ENCODE measurements around the gene MCRIP1. TPM values are rescaled to one million over a fixed set of nuclear protein-coding genes. Genes with fewer than 3 reads are reported as not detected.

MCRIP1 gene
- total and polyA plus RNA-seq, 9 of the 15 experiments (the other 6 are each of a cell fraction or from before 2014, with no cell fraction given) = 0.39 to 35.8 (median 9.7) TPM

- POLR2A ChIA-PET = interaction anchor here (0.6 to 1.4 kb wide), 4 partner anchors 11 to 161 kb away, joined by 3 to 5 read pairs (median 3); no protein-coding TSS in a partner anchor
- Histone ChIP-seq H2AFZ (ENCODE audit: low read depth, low read length) (no peak overlapping the region), H3K27ac (ENCODE audit: extremely low read depth, low read depth, low read length) (no peak overlapping the region), H3K4me3 (no peak overlapping the region), H4K20me1 (replicated peaks; ENCODE audit: control insufficient read depth, insufficient read depth, low read length) (no peaks in the 10 kb centered on the region), H3K4me1 (replicated peaks in 1 of 2; ENCODE audit: control insufficient read depth in 2 of 2, insufficient read depth in 2 of 2, low read length in 2 of 2) (peaks cover 14 to 69% of the 10 kb centered on the region in 2 experiments), H3K36me3 (ENCODE audit: control insufficient read depth, insufficient read depth, low read length) (no peaks in the 10 kb centered on the region), H3K4me2 (ENCODE audit: insufficient read depth, low read length) (no peak overlapping the region), H3K79me2 (ENCODE audit: control insufficient read depth, insufficient read depth, low read length) (peaks cover 17% of the 10 kb centered on the region; the same call in 2 of the 3 replicates), H3K9me1 (ENCODE audit: control insufficient read depth, insufficient read depth, low read length) (no peaks in the 10 kb centered on the region), H3K9me3 (replicated peaks; ENCODE audit: control insufficient read depth, insufficient read depth, low read depth, low read length) (no peaks in the 10 kb centered on the region), H3K9ac (ENCODE audit: insufficient read depth in 1 of 2, low read depth in 2 of 2, low read length in 2 of 2) (peak overlapping the region in 1 of 2 experiments; percentile 86; a peak in 2 of 4 replicates), H3K27me3 (ENCODE audit: control insufficient read depth in 2 of 2, insufficient read depth in 2 of 2, low read length in 2 of 2) (no peaks in the 10 kb centered on the region)
- no peak for DNase-seq (ENCODE audit: extremely low read depth in 1 of 4, low spot score in 3 of 4)
- CTCF ChIA-PET (ENCODE audit: low intra/inter-chr PET ratio) = no interaction called here
- no TSS peak for BruUV-seq (replicated peaks)
- 62% methylated on average over 6 of the region's 7 CpGs for WGBS (ENCODE audit: insufficient coverage, low coverage, missing lambda C conversion rate)
- in situ Hi-C loops (cut with MboI) = no loop called here
- no peak for TF ChIP-seq ESRRB (CRISPR knock-in tag; IDR thresholded peaks at IDR 0.05; ENCODE audit: borderline replicate concordance)
- TF ChIP-seq MAX (CRISPR knock-in tag; IDR thresholded peaks at IDR 0.05) = 0 out of 2 replicates have a peak, but pooled peaks have one; percentile 16
- TF ChIP-seq RBFOX2 (IDR thresholded peaks at IDR 0.05; ENCODE audit: low read depth, low read length) = peak; percentile 30; the same call in 1 of the 2 replicates
- TF ChIP-seq POLR2G (IDR thresholded peaks at IDR 0.05; ENCODE audit: low read depth, low read length) = 0 out of 2 replicates have a peak, but pooled peaks have one; percentile 27
- no peak for ATAC-seq
- intact Hi-C loops (cut with micrococcal nuclease) = no loop called here
- FAIRE-seq = no peak
These were observed 4.4 kb downstream of the MCRIP1 start for GRCh38 chr17:81828656-81829055.

Data from K562 (cell line).